Measurements from ENCODE around the gene ARHGEF37. TPM values are rescaled to one million over a fixed set of nuclear protein-coding genes. Genes with fewer than 3 reads are reported as not detected.
"Not testable (repeated sequence)": the region's sequence is repeated elsewhere in the genome, so short reads cannot be mapped to it uniquely, and the experiment has no call there.

Gene ARHGEF37
- total and polyA plus RNA-seq, 2 donors, result 5.6 to 14.2 TPM

GRCh38 chr5:149550594-149551226, 30.6 kb upstream of the ARHGEF37 start:
- under 1% methylated on average over 40 of the region's 40 CpGs for WGBS
- no peaks in the 10 kb centered on the region for H3K36me3 ChIP-seq (ENCODE audit: insufficient read depth)

GRCh38 chr5:149551227-149552037, 29.9 kb upstream of the ARHGEF37 start, which contains the start of gene CSNK1A1:
Gene CSNK1A1, minus strand, starts transcription at chr5:149551439. Its CDS starts 475 bp downstream, at chr5:149550964.
- Histone ChIP-seq H3K36me3 (ENCODE audit: insufficient read depth) (no peaks in the 10 kb centered on the region), H3K27ac (ENCODE audit: low read depth) (peak within 1 kb of the TSS; percentile 98), H3K4me1 (ENCODE audit: insufficient read depth) (no peaks in the 10 kb centered on the region), H3K4me3 (ENCODE audit: low read depth, low read length) (peak within 1 kb of the TSS; percentile 82)
- peak; percentile 94 for DNase-seq (ENCODE audit: extremely low spot score)
- WGBS, result under 1% methylated on average over 67 of the region's 67 CpGs

More at GRCh38 chr5:149550594-149551226, 30.6 kb upstream of the ARHGEF37 start:
- Histone ChIP-seq H3K4me1 (ENCODE audit: insufficient read depth) (no peaks in the 10 kb centered on the region), H3K4me3 (ENCODE audit: low read depth, low read length) (peak overlapping the region; percentile 82), H3K27ac (ENCODE audit: low read depth) (peak overlapping the region; percentile 98)
- DNase-seq (ENCODE audit: extremely low spot score), result no peak

GRCh38 chr5:149552038-149552494, 29.2 kb upstream of the ARHGEF37 start:
- no peaks in the 10 kb centered on the region for H3K4me1 ChIP-seq (ENCODE audit: insufficient read depth)
- peak overlapping the region; percentile 85 for H3K27ac ChIP-seq (ENCODE audit: low read depth)
- 30% methylated on average over 6 of the region's 6 CpGs for WGBS
- H3K36me3 ChIP-seq (ENCODE audit: insufficient read depth), result no peaks in the 10 kb centered on the region
- peak overlapping the region; percentile 37 for H3K4me3 ChIP-seq (ENCODE audit: low read depth, low read length)
- DNase-seq (ENCODE audit: extremely low spot score), result no peak

GRCh38 chr5:149552553-149553160, 28.6 kb upstream of the ARHGEF37 start:
- Histone ChIP-seq H3K4me3 (ENCODE audit: low read depth, low read length) (no peak overlapping the region), H3K36me3 (ENCODE audit: insufficient read depth) (no peaks in the 10 kb centered on the region), H3K4me1 (ENCODE audit: insufficient read depth) (no peaks in the 10 kb centered on the region), H3K27ac (ENCODE audit: low read depth) (no peak overlapping the region)
- DNase-seq (ENCODE audit: extremely low spot score), result no peak
- WGBS, result 89% methylated on average over 18 of the region's 18 CpGs

GRCh38 chr5:149559706-149560105, 21.6 kb upstream of the ARHGEF37 start:
- no peak for DNase-seq (ENCODE audit: extremely low spot score)
- no peaks in the 10 kb centered on the region for H3K36me3 ChIP-seq (ENCODE audit: insufficient read depth)
- H3K27ac ChIP-seq (ENCODE audit: low read depth), result no peak overlapping the region
- 57% methylated on average over 2 of the region's 2 CpGs for WGBS
- H3K4me1 ChIP-seq (ENCODE audit: insufficient read depth), result no peaks in the 10 kb centered on the region
- no peak overlapping the region for H3K4me3 ChIP-seq (ENCODE audit: low read depth, low read length)

GRCh38 chr5:149561848-149562247, 19.4 kb upstream of the ARHGEF37 start:
- no peak for DNase-seq (ENCODE audit: extremely low spot score)
- no peak overlapping the region for H3K4me3 ChIP-seq (ENCODE audit: low read depth, low read length)
- no peaks in the 10 kb centered on the region for H3K4me1 ChIP-seq (ENCODE audit: insufficient read depth)
- H3K27ac ChIP-seq (ENCODE audit: low read depth), result peak overlapping the region; percentile 23
- 31% methylated on average over 2 of the region's 2 CpGs for WGBS
- H3K36me3 ChIP-seq (ENCODE audit: insufficient read depth), result no peaks in the 10 kb centered on the region

GRCh38 chr5:149563466-149563865, 17.8 kb upstream of the ARHGEF37 start:
- Histone ChIP-seq H3K4me1 (ENCODE audit: insufficient read depth) (no peaks in the 10 kb centered on the region), H3K36me3 (ENCODE audit: insufficient read depth) (no peaks in the 10 kb centered on the region), H3K27ac (ENCODE audit: low read depth) (peak overlapping the region; percentile 55), H3K4me3 (ENCODE audit: low read depth, low read length) (no peak overlapping the region)
- DNase-seq (ENCODE audit: extremely low spot score), result no peak
- 41% methylated on average over 2 of the region's 2 CpGs for WGBS

GRCh38 chr5:149564542-149565140, 16.7 kb upstream of the ARHGEF37 start:
- WGBS, result 49% methylated on average over 15 of the region's 15 CpGs
- H3K27ac ChIP-seq (ENCODE audit: low read depth); H3K4me3 ChIP-seq (ENCODE audit: low read depth, low read length); H3K4me1 ChIP-seq (ENCODE audit: insufficient read depth); H3K36me3 ChIP-seq (ENCODE audit: insufficient read depth); DNase-seq (ENCODE audit: extremely low spot score): not testable (repeated sequence)

- no peak for DNase-seq (ENCODE audit: extremely low spot score)
- Histone ChIP-seq H3K4me3 (ENCODE audit: low read depth, low read length) (no peak overlapping the region), H3K27ac (ENCODE audit: low read depth) (no peak overlapping the region), H3K36me3 (ENCODE audit: insufficient read depth) (no peaks in the 10 kb centered on the region), H3K4me1 (ENCODE audit: insufficient read depth) (no peaks in the 10 kb centered on the region)
- WGBS, result 85% methylated on average over 1 of the region's 1 CpG
These were observed 14.1 kb upstream of the ARHGEF37 start for GRCh38 chr5:149567226-149567625.

GRCh38 chr5:149572170-149572569, 9.1 kb upstream of the ARHGEF37 start:
- Histone ChIP-seq H3K4me1 (ENCODE audit: insufficient read depth) (no peaks in the 10 kb centered on the region), H3K36me3 (ENCODE audit: insufficient read depth) (no peaks in the 10 kb centered on the region), H3K27ac (ENCODE audit: low read depth) (no peak overlapping the region), H3K4me3 (ENCODE audit: low read depth, low read length) (no peak overlapping the region)
- DNase-seq (ENCODE audit: extremely low spot score), result no peak

GRCh38 chr5:149572576-149573231, 8.6 kb upstream of the ARHGEF37 start:
- no peak overlapping the region for H3K27ac ChIP-seq (ENCODE audit: low read depth)
- H3K36me3 ChIP-seq (ENCODE audit: insufficient read depth), result no peaks in the 10 kb centered on the region
- no peak for DNase-seq (ENCODE audit: extremely low spot score)
- WGBS, result 88% methylated on average over 4 of the region's 4 CpGs
- no peak overlapping the region for H3K4me3 ChIP-seq (ENCODE audit: low read depth, low read length)
- no peaks in the 10 kb centered on the region for H3K4me1 ChIP-seq (ENCODE audit: insufficient read depth)

- WGBS, result 81% methylated on average over 3 of the region's 3 CpGs
- DNase-seq (ENCODE audit: extremely low spot score), result no peak
- no peaks in the 10 kb centered on the region for H3K4me1 ChIP-seq (ENCODE audit: insufficient read depth)
- no peaks in the 10 kb centered on the region for H3K36me3 ChIP-seq (ENCODE audit: insufficient read depth)
- no peak overlapping the region for H3K4me3 ChIP-seq (ENCODE audit: low read depth, low read length)
- no peak overlapping the region for H3K27ac ChIP-seq (ENCODE audit: low read depth)
These were observed 6.2 kb upstream of the ARHGEF37 start for GRCh38 chr5:149575131-149575530.

- DNase-seq (ENCODE audit: extremely low spot score), result no peak
- H3K4me3 ChIP-seq (ENCODE audit: low read depth, low read length), result no peak overlapping the region
- no peaks in the 10 kb centered on the region for H3K4me1 ChIP-seq (ENCODE audit: insufficient read depth)
- WGBS, result 91% methylated on average over 3 of the region's 3 CpGs
- H3K27ac ChIP-seq (ENCODE audit: low read depth), result no peak overlapping the region
- no peaks in the 10 kb centered on the region for H3K36me3 ChIP-seq (ENCODE audit: insufficient read depth)
These were observed 5.3 kb upstream of the ARHGEF37 start for GRCh38 chr5:149576021-149576420.
